ENCODE data around the gene JAM3.

DNA sequence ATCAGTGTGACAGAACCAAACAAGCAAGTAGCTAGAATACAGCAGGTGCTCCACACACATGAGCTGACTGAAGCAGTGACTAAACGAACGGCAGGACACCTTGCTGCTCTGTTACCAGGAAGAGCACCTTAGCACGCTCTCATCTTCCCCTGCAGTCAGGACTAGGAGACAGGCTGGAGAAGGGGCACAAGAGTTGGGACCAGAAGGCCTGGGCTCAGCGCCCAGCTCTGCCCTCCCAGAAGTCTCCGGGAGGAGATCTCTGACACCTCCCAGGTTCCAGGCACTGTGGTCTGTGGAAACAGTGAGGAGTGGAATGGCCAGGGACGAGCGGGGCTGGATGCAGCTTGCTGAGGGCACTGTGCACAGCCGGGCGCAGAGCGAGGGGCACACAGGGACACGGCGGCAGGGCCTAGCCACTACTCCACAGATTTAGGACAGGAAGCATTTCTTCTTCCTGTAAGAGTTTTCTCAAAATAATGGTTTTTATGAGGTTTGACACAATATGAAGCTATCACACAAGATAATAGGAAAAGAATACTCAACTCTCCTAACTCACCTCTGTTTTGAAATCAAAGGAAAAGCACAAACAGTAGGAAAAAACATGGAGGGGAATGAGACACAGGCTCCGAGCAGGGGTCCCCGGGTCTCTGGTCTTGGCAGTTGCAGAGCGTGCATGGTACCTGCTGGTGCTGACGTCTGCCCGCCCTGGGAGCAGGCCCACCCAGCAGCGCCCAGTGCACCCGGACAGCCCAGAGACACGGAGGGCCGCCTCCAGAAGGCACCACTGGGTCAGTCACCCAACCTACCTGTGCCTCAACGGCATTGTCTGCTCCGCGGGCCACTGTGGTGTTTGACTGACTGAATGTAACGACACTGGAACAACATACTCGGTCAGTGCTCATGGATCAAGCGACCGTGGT is 87.3 kb downstream of the JAM3 start:
- TF ChIP-seq POLR2A (IDR thresholded peaks at IDR 0.05) = no peak
- TF ChIP-seq, protein P1, sequence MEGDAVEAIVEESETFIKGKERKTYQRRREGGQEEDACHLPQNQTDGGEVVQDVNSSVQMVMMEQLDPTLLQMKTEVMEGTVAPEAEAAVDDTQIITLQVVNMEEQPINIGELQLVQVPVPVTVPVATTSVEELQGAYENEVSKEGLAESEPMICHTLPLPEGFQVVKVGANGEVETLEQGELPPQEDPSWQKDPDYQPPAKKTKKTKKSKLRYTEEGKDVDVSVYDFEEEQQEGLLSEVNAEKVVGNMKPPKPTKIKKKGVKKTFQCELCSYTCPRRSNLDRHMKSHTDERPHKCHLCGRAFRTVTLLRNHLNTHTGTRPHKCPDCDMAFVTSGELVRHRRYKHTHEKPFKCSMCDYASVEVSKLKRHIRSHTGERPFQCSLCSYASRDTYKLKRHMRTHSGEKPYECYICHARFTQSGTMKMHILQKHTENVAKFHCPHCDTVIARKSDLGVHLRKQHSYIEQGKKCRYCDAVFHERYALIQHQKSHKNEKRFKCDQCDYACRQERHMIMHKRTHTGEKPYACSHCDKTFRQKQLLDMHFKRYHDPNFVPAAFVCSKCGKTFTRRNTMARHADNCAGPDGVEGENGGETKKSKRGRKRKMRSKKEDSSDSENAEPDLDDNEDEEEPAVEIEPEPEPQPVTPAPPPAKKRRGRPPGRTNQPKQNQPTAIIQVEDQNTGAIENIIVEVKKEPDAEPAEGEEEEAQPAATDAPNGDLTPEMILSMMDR (IDR thresholded peaks at IDR 0.05) = no peak
